ENCODE data around the gene IDUA. TPM values are rescaled to one million over a fixed set of nuclear protein-coding genes. Genes with fewer than 3 reads are reported as not detected.

IDUA gene
- total and polyA plus RNA-seq, 10 of the 15 experiments (the other 5 are each of a cell fraction or from before 2014, with no cell fraction given), result 0.05 to 7.6 (median 1.4) TPM; not detected in 1

DNA sequence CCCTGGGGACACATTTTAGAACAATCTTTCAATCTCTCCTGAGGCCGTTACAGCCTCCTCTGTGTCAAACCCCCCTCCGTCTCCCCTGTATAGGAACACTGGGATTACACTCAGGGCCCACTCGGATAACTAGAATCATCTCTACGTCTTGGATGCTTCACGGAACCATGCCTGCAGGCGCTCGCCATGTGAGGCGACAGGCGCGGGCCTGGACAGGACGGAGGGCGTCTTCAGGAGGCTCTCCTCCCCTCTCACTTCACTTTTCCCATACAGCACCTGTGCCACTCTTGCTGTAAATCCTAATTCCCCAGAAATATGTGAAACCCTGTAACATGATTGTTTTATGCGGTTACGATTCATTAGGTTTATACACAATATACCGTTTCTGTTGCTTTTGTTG is 4.0 kb upstream of the IDUA start:
- POLR2A ChIA-PET, result no interaction called here
- BruUV-seq (replicated peaks), result no TSS peak
- no peak overlapping the region for H3K27ac ChIP-seq (ENCODE audit: control insufficient read depth, insufficient read depth)
- ATAC-seq (no peak), DNase-seq (ENCODE audit: low read depth, low spot score) (no peak), FAIRE-seq (no peak)
- H3K79me2 ChIP-seq (ENCODE audit: control insufficient read depth, insufficient read depth, low read length), result no peaks in the 10 kb centered on the region
- H3K9me3 ChIP-seq (replicated peaks; ENCODE audit: control insufficient read depth, insufficient read depth, low read length), result no peaks in the 10 kb centered on the region
- no peak overlapping the region for H3K9ac ChIP-seq (ENCODE audit: control insufficient read depth, insufficient read depth, low read length)
- no peak overlapping the region for H3K4me2 ChIP-seq (ENCODE audit: control insufficient read depth, insufficient read depth)
- no peaks in the 10 kb centered on the region for H4K20me1 ChIP-seq (ENCODE audit: control insufficient read depth, insufficient read depth)
- intact Hi-C loops (cut with micrococcal nuclease; ENCODE audit: unreplicated experiment) (loop anchor here (10.0 kb wide), 1 partner anchor 88 kb away; no protein-coding TSS in a partner anchor), in situ Hi-C loops (cut with MboI) (no loop called here)
- 67% methylated on average over 15 of the region's 15 CpGs for whole genome bisulfite sequencing (ENCODE audit: insufficient coverage, insufficient replicate concordance, low lambda C conversion rate, missing lambda C conversion rate)
- H3K4me1 ChIP-seq (ENCODE audit: control insufficient read depth, insufficient read depth, low read length), result peaks cover 8% of the 10 kb centered on the region; the same call in 1 of the 2 replicates
- no peak overlapping the region for H3K4me3 ChIP-seq
- SMC1A ChIA-PET (ENCODE audit: uncharacterized antibody, unreplicated experiment), result no interaction called here
- H2AFZ ChIP-seq (ENCODE audit: control insufficient read depth, low read depth, low read length), result no peak overlapping the region
- no peaks in the 10 kb centered on the region for H3K36me3 ChIP-seq (ENCODE audit: control insufficient read depth in 2 of 2, insufficient read depth in 2 of 2, low read length in 1 of 2)
- no peaks in the 10 kb centered on the region for H3K27me3 ChIP-seq (replicated peaks in 1 of 2; ENCODE audit: control insufficient read depth in 2 of 2, insufficient read depth in 2 of 2, low read length in 1 of 2)
- RAD21 ChIA-PET (ENCODE audit: unreplicated experiment), result no interaction called here
- CTCF ChIA-PET, result no interaction called here
- no peak for TF ChIP-seq ATF7 (IDR thresholded peaks at IDR 0.05; ENCODE audit: low read depth)
- TF ChIP-seq, protein P1, sequence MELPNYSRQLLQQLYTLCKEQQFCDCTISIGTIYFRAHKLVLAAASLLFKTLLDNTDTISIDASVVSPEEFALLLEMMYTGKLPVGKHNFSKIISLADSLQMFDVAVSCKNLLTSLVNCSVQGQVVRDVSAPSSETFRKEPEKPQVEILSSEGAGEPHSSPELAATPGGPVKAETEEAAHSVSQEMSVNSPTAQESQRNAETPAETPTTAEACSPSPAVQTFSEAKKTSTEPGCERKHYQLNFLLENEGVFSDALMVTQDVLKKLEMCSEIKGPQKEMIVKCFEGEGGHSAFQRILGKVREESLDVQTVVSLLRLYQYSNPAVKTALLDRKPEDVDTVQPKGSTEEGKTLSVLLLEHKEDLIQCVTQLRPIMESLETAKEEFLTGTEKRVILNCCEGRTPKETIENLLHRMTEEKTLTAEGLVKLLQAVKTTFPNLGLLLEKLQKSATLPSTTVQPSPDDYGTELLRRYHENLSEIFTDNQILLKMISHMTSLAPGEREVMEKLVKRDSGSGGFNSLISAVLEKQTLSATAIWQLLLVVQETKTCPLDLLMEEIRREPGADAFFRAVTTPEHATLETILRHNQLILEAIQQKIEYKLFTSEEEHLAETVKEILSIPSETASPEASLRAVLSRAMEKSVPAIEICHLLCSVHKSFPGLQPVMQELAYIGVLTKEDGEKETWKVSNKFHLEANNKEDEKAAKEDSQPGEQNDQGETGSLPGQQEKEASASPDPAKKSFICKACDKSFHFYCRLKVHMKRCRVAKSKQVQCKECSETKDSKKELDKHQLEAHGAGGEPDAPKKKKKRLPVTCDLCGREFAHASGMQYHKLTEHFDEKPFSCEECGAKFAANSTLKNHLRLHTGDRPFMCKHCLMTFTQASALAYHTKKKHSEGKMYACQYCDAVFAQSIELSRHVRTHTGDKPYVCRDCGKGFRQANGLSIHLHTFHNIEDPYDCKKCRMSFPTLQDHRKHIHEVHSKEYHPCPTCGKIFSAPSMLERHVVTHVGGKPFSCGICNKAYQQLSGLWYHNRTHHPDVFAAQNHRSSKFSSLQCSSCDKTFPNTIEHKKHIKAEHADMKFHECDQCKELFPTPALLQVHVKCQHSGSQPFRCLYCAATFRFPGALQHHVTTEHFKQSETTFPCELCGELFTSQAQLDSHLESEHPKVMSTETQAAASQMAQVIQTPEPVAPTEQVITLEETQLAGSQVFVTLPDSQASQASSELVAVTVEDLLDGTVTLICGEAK (IDR thresholded peaks at IDR 0.05; ENCODE audit: borderline replicate concordance), result no peak
- TF ChIP-seq HDAC6 (IDR thresholded peaks at IDR 0.05; ENCODE audit: unreplicated experiment), result no peak
- TF ChIP-seq, protein P2, sequence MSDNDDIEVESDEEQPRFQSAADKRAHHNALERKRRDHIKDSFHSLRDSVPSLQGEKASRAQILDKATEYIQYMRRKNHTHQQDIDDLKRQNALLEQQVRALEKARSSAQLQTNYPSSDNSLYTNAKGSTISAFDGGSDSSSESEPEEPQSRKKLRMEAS (IDR thresholded peaks at IDR 0.05; ENCODE audit: low read depth, low read length), result no peak
- no peak for TF ChIP-seq ZNF274 (IDR thresholded peaks at IDR 0.05; ENCODE audit: insufficient read depth, insufficient read length)
- TF ChIP-seq, protein P3, sequence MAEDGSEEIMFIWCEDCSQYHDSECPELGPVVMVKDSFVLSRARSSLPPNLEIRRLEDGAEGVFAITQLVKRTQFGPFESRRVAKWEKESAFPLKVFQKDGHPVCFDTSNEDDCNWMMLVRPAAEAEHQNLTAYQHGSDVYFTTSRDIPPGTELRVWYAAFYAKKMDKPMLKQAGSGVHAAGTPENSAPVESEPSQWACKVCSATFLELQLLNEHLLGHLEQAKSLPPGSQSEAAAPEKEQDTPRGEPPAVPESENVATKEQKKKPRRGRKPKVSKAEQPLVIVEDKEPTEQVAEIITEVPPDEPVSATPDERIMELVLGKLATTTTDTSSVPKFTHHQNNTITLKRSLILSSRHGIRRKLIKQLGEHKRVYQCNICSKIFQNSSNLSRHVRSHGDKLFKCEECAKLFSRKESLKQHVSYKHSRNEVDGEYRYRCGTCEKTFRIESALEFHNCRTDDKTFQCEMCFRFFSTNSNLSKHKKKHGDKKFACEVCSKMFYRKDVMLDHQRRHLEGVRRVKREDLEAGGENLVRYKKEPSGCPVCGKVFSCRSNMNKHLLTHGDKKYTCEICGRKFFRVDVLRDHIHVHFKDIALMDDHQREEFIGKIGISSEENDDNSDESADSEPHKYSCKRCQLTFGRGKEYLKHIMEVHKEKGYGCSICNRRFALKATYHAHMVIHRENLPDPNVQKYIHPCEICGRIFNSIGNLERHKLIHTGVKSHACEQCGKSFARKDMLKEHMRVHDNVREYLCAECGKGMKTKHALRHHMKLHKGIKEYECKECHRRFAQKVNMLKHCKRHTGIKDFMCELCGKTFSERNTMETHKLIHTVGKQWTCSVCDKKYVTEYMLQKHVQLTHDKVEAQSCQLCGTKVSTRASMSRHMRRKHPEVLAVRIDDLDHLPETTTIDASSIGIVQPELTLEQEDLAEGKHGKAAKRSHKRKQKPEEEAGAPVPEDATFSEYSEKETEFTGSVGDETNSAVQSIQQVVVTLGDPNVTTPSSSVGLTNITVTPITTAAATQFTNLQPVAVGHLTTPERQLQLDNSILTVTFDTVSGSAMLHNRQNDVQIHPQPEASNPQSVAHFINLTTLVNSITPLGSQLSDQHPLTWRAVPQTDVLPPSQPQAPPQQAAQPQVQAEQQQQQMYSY (CRISPR knock-in tag; IDR thresholded peaks at IDR 0.05), result no peak
- no peak for TF ChIP-seq ZNF24 (IDR thresholded peaks at IDR 0.05)
- no peak for TF ChIP-seq RB1 (IDR thresholded peaks at IDR 0.05; ENCODE audit: borderline replicate concordance)
- TF ChIP-seq YBX1 (IDR thresholded peaks at IDR 0.05), result no peak
- TF ChIP-seq STAT3 (IDR thresholded peaks at IDR 0.05; ENCODE audit: low read depth, low read length), result no peak
- TF ChIP-seq, protein P4, sequence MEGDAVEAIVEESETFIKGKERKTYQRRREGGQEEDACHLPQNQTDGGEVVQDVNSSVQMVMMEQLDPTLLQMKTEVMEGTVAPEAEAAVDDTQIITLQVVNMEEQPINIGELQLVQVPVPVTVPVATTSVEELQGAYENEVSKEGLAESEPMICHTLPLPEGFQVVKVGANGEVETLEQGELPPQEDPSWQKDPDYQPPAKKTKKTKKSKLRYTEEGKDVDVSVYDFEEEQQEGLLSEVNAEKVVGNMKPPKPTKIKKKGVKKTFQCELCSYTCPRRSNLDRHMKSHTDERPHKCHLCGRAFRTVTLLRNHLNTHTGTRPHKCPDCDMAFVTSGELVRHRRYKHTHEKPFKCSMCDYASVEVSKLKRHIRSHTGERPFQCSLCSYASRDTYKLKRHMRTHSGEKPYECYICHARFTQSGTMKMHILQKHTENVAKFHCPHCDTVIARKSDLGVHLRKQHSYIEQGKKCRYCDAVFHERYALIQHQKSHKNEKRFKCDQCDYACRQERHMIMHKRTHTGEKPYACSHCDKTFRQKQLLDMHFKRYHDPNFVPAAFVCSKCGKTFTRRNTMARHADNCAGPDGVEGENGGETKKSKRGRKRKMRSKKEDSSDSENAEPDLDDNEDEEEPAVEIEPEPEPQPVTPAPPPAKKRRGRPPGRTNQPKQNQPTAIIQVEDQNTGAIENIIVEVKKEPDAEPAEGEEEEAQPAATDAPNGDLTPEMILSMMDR (IDR thresholded peaks at IDR 0.05 in 2 of 3, conservative IDR thresholded peaks at IDR 0.05 in 1 of 3; ENCODE audit: control insufficient read depth in 2 of 3, extremely low read depth in 1 of 3, insufficient read depth in 1 of 3, low read depth in 3 of 3, low read length in 3 of 3), result no peak
- no peak for TF ChIP-seq IKZF1 (conservative IDR thresholded peaks at IDR 0.05)
- no peak for TF ChIP-seq SIX5 (IDR thresholded peaks at IDR 0.05; ENCODE audit: low read depth, low read length, severe bottlenecking)
- no peak for TF ChIP-seq POU2F2 (IDR thresholded peaks at IDR 0.05; ENCODE audit: borderline replicate concordance, low read depth, low read length)
- TF ChIP-seq NRF1 (conservative IDR thresholded peaks at IDR 0.05; ENCODE audit: low read depth, low read length), result no peak
- TF ChIP-seq KDM1A (IDR thresholded peaks at IDR 0.05; ENCODE audit: borderline replicate concordance), result no peak

All from GM12878 (cell line).